Renal pelvis (tissue), 4 donors: Measurements from ENCODE around the gene AFG1L. TPM values are rescaled to one million over a fixed set of nuclear protein-coding genes. Genes with fewer than 3 reads are reported as not detected.

Experiments
- DNase-seq: peaks from one replicate; pipeline ENCODE4 v3.0.0-alpha.2; 2013
- polyA plus RNA-seq, 3 donors: library from polyadenylated mRNA; unstranded; fragments of 120-200 nt; gene quantifications; one replicate each; pipeline ENCODE4 v1.2.1, GENCODE V29; 2013; ENCODE audit not compliant: insufficient read length in 3 of 3

The AFG1L gene
- polyA plus RNA-seq, 3 donors = 7.3 to 8.4 (median 8.3) TPM

DNA sequence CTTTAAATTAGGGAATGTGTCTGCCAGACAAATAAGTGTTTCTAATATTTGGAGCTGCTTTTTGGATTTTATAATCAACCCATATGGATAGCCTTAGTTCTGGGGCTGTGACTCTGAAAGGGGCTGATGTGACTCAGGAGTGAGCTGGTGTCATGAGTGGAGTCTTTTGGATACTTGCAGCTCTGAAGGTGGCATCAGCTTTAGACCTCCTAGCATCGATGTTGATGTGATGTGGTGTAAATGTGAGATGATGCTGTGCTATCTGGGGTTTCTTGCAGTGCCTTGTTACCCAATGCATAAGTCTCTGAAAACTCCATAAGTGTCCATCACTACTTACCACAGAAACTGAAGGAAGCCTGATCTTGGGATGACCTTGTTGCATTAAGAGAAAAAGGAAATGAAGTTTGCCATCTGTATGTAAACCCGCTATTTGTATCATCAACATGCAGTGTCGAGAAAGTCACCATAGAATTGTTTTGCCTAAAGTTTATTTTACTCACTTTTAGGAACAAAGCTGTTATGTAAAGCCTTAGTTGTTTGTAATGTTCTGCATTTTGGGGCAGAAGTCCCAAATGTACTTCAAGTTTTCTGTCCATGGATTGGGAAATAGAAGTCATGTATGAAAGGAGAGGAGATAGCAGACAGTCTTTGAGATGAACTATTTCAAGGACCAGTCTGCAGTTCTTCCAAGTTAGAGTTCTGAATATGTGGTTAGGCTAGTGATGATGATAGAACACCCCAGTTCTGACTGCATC lies 273.9 kb downstream of the AFG1L start:
- DNase-seq = no peak

DNA sequence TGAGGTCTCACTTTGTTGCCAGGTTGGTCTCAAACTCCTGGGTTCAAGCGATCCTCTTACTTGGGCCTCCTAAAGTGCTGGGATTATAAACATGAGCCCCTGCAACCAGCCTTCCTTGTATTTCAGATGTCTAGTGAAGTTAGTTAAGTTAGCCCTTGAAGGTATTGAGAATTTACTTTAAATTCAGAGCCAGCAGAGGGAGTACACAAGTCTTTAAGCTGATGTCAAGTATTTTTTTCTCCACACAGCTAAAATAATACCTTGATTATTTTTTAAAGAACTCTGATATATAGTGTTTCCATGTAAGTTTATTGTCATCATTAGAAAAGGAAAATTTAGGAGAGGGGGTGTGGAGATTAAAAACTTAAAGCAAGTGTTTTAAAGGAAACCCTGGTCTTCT lies 275.7 kb downstream of the AFG1L start:
- DNase-seq = no peak

DNA sequence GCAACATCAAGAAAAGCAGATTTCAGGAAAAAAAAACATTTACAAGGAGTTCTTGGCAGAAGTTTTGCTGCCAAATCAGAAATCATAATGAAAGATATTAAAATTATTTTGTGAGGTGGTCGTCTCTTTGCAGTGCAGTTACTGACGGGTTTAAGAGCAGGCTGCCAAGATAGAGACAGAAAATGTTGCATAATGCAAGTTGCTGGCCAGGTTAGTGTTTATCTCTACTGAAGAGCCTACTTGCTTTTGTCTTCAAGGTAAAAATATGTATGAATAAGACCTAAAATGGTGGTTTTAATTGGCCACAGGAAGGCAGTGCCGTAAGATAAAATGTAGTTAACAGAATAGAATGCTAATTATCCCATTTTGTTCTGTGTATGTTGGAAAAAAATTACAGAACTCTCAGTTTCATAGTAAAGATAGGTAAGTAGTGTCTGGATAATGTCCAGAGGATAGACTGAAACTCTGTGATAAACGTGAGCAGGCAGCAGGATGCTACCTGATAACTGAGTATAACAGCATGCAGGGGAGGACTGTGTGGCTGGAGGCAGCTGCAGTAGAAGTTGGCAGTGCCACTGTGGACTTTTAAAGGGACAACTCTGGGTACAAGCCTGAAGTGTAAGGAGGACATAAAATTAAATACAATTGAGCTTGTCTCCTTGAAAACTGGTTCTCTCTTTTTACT lies 279.7 kb downstream of the AFG1L start:
- no peak for DNase-seq

Other genes starting within 250 kb of the AFG1L start
- 10 to 100 TPM; 23.0 to 25.8 (median 24.3) TPM for gene OSTM1, start 220.3 kb upstream of the AFG1L start, polyA plus RNA-seq
- not detected for gene NR2E1, start 129.0 kb upstream of the AFG1L start, polyA plus RNA-seq
- gene SNX3, start 34.0 kb upstream of the AFG1L start, polyA plus RNA-seq = 100 to 1,000 TPM; 184 to 217 (median 186) TPM